ENCODE results near the gene AASDH.

Gene AASDH

GRCh38 chr4:56387023-56388001 lies at the start of gene AASDH:
AASDH (minus strand) TSS chr4:56387491; CDS start chr4:56384299, 3,192 bp downstream.
- in situ Hi-C loops (cut with MboI; ENCODE audit: low sequenced_read_pairs): no loop called here

DNA sequence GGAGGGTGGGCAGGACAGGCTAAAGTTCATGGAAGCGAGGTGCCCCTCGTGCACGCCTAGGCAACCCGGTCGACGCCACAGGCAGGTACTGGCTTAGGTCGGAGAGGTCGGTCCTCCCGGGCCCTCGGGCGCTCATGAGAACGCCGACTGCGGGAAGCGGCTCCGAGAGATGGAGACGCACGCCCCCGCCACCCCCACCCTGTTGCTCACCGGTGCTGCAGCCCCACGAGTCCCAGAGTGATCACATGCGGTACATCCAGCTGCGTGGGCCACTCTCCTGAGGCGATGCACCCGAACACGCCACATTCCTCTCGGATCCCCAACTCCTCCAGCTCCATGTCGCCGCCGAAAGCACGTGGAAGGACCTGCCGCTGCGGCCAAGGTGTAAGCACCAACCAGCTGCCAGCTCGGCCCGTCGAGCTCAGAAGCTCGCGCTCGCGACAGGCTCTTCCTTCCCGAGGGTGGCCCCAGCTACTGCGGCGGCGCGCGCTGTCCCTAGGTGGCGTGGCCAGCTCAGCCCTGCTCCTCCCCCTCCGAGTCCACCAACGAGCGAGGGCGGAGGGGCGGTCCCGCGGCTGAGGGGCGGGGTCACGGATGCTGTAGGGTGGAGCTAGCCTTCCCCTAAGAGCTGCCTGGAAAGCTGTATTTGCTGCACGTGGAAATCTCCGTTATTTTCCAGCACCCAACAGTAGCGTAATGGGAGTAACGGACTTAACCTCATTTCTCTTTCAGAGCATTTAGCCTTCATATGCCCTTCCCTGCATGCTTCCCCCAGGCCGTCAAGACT lies 48.0 kb upstream of the AASDH start, which contains the start of gene PPAT:
PPAT (minus strand) TSS at position 476 of the 787 bp plus-strand sequence; CDS start at position 338, 138 bp downstream.
- in situ Hi-C loops (cut with MboI; ENCODE audit: low sequenced_read_pairs): no loop called here

- in situ Hi-C loops (cut with MboI; ENCODE audit: low sequenced_read_pairs): no loop called here
Observed at GRCh38 chr4:56434599-56435139, 47.4 kb upstream of the AASDH start.

DNA sequence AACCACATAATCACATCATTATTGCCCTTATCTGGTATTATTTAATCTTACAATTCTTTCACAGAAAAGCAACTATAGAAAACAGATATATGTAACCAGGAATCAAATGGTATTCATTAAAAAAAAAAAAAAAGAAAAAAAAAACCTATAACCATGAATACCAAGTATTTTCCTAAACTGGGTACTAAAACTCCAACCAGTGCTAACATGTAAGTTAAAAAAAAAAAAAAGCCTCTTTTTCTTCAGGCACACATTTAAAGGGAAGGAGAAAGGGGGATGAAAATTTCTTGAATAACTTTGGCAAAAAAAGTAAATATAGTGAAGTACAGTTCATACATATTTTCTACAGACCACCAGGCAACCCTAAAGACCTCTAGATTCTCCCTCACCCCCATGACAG lies 46.0 kb upstream of the AASDH start:
- in situ Hi-C loops (cut with MboI; ENCODE audit: low sequenced_read_pairs): no loop called here

GRCh38 chr4:56430203-56430602 lies 42.9 kb upstream of the AASDH start:
- in situ Hi-C loops (cut with MboI; ENCODE audit: low sequenced_read_pairs): no loop called here

- in situ Hi-C loops (cut with MboI; ENCODE audit: low sequenced_read_pairs): no loop called here
Observed at GRCh38 chr4:56427179-56427578, 39.9 kb upstream of the AASDH start.

DNA sequence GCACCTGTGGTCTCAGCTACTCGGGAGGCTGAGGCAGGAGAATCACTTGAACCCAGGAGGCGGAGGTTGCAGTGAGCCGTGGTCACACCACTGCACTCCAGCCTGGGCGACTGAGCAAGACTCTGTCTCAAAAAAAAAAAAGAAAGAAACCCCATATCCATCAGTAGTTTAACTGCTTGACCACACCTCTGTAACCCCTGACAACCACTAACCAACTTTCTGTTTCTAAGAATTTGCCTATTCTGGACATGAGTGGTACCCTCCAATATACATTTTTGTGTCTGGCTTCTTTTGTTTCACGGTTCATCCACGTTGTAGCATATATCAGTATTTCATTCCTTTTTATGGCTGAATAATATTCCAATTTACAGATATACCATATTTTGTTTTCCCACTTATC lies 39.0 kb upstream of the AASDH start:
- in situ Hi-C loops (cut with MboI; ENCODE audit: low sequenced_read_pairs): no loop called here

- in situ Hi-C loops (cut with MboI; ENCODE audit: low sequenced_read_pairs): no loop called here
Observed at GRCh38 chr4:56425518-56425917, 38.2 kb upstream of the AASDH start.

- in situ Hi-C loops (cut with MboI; ENCODE audit: low sequenced_read_pairs): no loop called here
Observed at GRCh38 chr4:56424697-56425514, 37.6 kb upstream of the AASDH start.

- in situ Hi-C loops (cut with MboI; ENCODE audit: low sequenced_read_pairs): no loop called here
Observed at GRCh38 chr4:56424176-56424575, 36.9 kb upstream of the AASDH start.

GRCh38 chr4:56417396-56417795 lies 30.1 kb upstream of the AASDH start:
- in situ Hi-C loops (cut with MboI; ENCODE audit: low sequenced_read_pairs): no loop called here

DNA sequence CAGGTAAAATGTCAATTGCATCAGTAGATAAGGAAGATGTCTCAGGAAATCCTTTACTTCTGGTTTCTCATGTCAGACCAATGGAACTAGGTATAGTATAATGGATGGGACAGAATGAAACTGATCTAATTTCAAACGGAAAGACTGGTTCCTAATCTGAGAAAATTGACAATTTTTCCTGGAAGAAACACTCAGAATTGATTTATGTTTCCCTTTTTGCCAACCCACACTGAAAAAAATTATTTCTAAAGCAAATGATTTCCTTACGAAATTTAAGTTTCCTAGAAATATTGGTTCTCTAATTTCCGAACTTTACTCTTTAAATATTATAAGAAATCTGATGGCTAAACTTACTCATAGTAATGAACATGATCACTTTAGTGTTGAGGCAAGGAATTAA lies 29.1 kb upstream of the AASDH start:
- in situ Hi-C loops (cut with MboI; ENCODE audit: low sequenced_read_pairs): no loop called here

DNA sequence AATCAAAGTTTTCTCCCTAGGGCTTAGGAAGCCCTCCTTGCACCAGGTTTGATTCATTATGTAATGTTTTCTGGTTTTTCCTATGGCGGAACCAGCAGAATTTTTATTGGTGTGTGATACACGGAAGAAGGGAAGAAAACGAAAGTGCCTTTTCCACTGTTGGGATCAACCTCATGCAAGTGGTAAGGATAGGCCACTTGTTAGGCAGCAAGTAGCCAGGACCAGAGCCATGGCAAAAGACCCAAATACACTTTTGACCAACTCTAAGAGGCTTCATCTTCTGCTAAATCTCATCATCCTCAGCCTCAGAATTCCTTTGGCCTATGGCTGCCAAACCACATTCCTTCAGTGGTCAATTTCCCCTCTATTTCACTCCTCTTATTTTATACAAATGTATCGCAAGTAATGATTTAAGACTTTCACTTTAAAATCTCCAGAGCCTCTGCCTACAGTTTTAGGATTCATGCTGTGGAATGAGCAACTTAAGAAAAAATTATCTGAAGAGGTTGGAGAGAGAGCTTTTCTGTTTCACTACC lies 26.9 kb upstream of the AASDH start:
- in situ Hi-C loops (cut with MboI; ENCODE audit: low sequenced_read_pairs): no loop called here

DNA sequence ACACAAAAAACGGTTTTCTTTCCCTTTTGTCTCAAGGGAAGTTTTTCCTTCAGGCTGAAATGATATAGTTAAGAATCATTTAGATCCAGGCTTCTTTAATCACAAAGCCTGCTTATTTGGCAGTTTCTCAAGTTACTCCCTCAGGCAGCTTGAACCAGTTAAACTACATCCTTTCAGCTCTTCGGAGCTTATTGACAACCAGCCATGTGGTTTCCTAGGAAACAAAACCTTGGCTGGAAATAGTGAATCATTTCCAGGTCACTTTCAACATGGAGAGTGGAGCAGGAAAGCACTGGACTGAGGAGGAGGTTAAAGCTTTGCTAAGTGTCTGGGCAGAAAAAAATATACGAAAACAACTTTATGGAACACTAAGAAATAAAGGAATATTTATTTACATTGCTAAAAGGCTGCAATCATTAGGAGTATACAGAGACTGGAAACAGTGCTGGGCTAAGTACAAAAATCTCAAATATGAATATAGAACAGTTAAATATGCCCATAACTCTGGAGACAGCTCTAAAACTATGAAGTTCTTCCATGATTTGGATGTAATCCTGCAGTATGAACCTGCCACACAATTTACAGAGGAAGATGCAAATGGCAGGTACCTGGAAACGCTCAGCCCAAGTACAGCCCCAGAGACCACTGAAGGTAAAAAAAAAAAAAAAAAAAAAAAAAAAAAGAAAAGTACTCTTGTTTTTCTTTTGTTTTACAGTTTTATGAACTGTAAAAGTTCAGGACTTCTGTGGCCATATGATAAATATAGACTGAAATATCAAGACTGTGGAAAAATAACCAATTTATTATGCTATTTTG lies 23.2 kb upstream of the AASDH start:
- in situ Hi-C loops (cut with MboI; ENCODE audit: low sequenced_read_pairs): no loop called here

DNA sequence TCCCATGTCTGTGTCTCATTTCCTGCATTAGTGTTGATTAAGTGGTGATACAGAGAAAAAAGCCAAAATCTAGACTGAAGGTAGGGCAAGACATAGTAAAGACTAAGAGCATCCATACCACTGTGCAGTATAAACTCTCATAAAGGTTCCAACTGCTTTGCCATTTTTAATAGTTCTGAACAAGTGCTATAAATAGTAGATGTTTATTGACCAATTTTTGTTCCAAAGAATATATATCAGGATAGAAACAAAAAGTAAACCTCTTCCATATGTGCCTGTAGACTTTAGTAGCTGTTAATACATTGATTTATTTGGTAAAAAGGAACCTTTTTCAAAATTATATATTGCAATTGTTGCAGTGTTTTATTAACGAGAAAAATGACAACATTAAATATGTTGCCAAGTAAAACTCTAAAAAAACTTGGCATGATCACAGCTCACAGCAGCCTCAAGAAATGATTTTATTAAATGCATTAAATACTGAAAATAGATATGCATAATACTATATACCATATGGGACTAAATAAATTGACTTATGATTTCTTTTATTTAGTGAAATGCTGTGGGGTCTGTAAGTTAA lies 22.3 kb upstream of the AASDH start:
- in situ Hi-C loops (cut with MboI; ENCODE audit: low sequenced_read_pairs): no loop called here

DNA sequence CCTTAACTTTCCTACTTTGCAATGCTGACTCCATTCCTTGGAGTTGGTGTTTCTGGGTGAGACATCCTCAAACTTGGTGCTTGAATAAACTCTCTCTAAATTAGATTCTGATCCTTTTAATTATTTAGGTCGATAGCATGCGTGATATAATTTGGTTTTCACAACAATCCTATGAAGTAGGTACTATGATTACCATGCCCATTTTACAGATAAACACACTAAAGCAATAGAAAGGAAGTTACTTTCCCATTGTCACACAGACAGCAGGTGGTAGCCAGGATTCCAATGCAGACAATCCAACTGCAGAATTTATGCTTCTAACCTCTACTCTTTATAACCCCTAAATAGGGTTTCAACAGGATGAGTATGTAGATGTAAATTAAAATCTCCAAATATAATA lies 21.7 kb upstream of the AASDH start:
- in situ Hi-C loops (cut with MboI; ENCODE audit: low sequenced_read_pairs): no loop called here

GRCh38 chr4:56406151-56406550 lies 18.9 kb upstream of the AASDH start:
- in situ Hi-C loops (cut with MboI; ENCODE audit: low sequenced_read_pairs): no loop called here

DNA sequence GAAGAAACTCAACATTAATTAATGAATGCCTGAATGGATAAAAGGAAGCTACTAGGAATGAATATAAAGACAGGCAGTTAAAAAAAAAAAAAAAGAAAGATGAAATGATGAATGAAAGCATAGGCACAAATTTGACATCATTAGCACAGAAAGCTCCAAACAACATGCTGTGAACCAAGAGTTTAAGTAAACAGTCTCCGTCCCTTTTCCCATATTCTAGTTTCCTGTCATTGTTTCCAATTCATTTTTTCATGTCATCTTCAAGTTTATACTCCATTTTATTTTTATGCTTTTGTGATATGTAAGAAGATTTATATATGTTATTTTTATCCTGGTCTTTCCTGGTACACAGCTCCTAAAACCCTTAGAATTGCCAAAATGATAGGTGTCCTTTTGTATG lies 17.7 kb upstream of the AASDH start:
- in situ Hi-C loops (cut with MboI; ENCODE audit: low sequenced_read_pairs): no loop called here

DNA sequence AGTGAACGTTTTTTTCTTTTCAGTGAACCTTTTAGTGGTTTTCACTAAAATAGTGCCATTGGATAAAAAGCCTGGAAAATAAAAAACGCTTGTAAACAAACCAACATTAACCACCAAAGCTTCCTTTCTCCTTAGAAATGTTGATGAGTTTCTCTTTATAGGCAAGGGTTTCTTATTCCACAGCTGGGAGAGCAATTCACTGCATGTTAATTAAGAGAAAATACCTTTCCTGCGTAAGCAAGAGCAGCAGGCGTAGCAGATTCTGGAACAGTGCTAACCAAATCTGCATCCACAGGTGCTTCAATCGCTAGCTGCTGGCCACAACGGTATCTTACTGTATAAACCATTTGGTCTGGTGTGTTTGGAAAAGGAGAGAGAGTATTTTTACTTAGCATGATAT lies 13.3 kb upstream of the AASDH start:
- in situ Hi-C loops (cut with MboI; ENCODE audit: low sequenced_read_pairs): no loop called here

Data from HL-60/S4 treated with retinoic acid at 250 ng/mL for 4 days and 3 days (cell line).